K562 (cell line): ENCODE data around the gene ACY1. TPM values are rescaled to one million over a fixed set of nuclear protein-coding genes. Genes with fewer than 3 reads are reported as not detected.

ENCODE experiments used
- ATF7 ChIP-seq: fragments of 450-650 bp; IDR thresholded peaks from 2 replicates; pipeline ENCODE4 v1.7.1; 2014; ENCODE audit warnings: mild to moderate bottlenecking, moderate library complexity
- CTBP1 ChIP-seq: fragments of 450-650 bp; IDR thresholded peaks from 2 replicates; pipeline ENCODE4 v1.6.1; 2016; ENCODE audit warnings: borderline replicate concordance
- JUNB ChIP-seq: fragments of 450-650 bp; formaldehyde crosslinking; conservative IDR thresholded peaks from 2 replicates; pipeline ENCODE4 v1.4.0; 2020; ENCODE audit warnings: mild to moderate bottlenecking
- MCM3 ChIP-seq: fragments of 450-650 bp; IDR thresholded peaks from 2 replicates; pipeline ENCODE4 v1.6.1; 2016
- RB1 ChIP-seq: fragments of 450-650 bp; IDR thresholded peaks from 2 replicates; pipeline ENCODE4 v1.6.1; 2017; ENCODE audit warnings: low read depth, mild to moderate bottlenecking
- ZC3H11A ChIP-seq: IDR thresholded peaks from 2 replicates; pipeline ENCODE4 v1.6.1; 2012; ENCODE audit warnings: low read depth, low read length, improper control_type of control experiment
- ZNF197 ChIP-seq: fragments of 200-800 bp; sonication (Bioruptor generic); IDR thresholded peaks from 2 replicates; pipeline ENCODE4 v1.6.1; 2016; ENCODE audit warnings: low read depth, missing genetic modification characterization, missing compliant biosample characterization
- polyA plus RNA-seq, 8 experiments: library from polyadenylated mRNA; depleted of rRNA in 4 of 8; stranded (reverse) in 5 of 8; unstranded in 3 of 8; fragments of >200 nt; fragmentation: Nextera tagmentation in 2 of 8; fragmentation: Illumina TruSeq in 1 of 8; extraction: Ambion mirVana in 2 of 8; extraction: Trizol in 1 of 8; gene quantifications; 2 replicates each; pipeline versions ENCODE4 v1.2.1 to v1.2.3, GENCODE V29; 2011 to 2014; ENCODE audit warnings: inconsistent platforms in 1 of 8, missing spikeins in 1 of 8
- total RNA-seq, 7 experiments: library from RNA; depleted of rRNA in 6 of 7; stranded (reverse); fragments of >200 nt in 6 of 7; fragmentation: Illumina TruSeq in 2 of 7; extraction: Trizol in 2 of 7; gene quantifications; 2 replicates each; pipeline versions ENCODE4 v1.2.1 to v1.2.3, GENCODE V29; 2011 to 2021; ENCODE audit warnings: low replicate concordance in 1 of 7
- TF ChIP-seq, protein P1 (sequence below), 2 experiments: fragments of 450-650 bp; IDR thresholded peaks; 2 replicates each; pipeline ENCODE4 v1.6.1; 2018; ENCODE audit warnings: mild to moderate bottlenecking in 2 of 2, low read depth in 1 of 2; ENCODE audit not compliant: partially characterized antibody in 2 of 2
- TF ChIP-seq, protein P2 (sequence below): IDR thresholded peaks from 3 replicates; pipeline ENCODE4 v1.6.1; 2011; ENCODE audit warnings: borderline replicate concordance, mild to moderate bottlenecking, moderate library complexity; ENCODE audit not compliant: insufficient read length; ENCODE audit errors: extremely low read depth
- TF ChIP-seq, protein P3 (sequence below), 2 experiments: fragments of 200-800 bp in 1 of 2; sonication (Bioruptor generic) in 1 of 2; sonication (generic) in 1 of 2; formaldehyde crosslinking in 1 of 2; IDR thresholded peaks in 1 of 2; conservative IDR thresholded peaks in 1 of 2; 2 replicates each; pipeline versions ENCODE4 v1.5.0 to v1.6.1; 2016 to 2020; ENCODE audit warnings: missing compliant biosample characterization in 1 of 2, missing genetic modification characterization in 1 of 2, missing genetic modification reagents in 1 of 2
- TF ChIP-seq, protein P4 (sequence below): sonication (generic); formaldehyde crosslinking; IDR thresholded peaks from 2 replicates; pipeline ENCODE4 v1.8.1; 2022; ENCODE audit warnings: missing genetic modification reagents
- TF ChIP-seq, protein P5 (sequence below): fragments of 450-650 bp; formaldehyde crosslinking; IDR thresholded peaks from 2 replicates; pipeline ENCODE4 v1.4.0; 2022; ENCODE audit warnings: missing genetic modification characterization
- TF ChIP-seq, protein P6 (sequence below): fragments of 450-650 bp; IDR thresholded peaks from 2 replicates; pipeline ENCODE4 v1.6.1; 2016; ENCODE audit warnings: low read depth, mild to moderate bottlenecking, moderate library complexity

The ACY1 gene
- total and polyA plus RNA-seq, 9 of the 15 experiments (the other 6 are each of a cell fraction or from before 2014, with no cell fraction given) = 70.7 to 195 (median 123) TPM

DNA sequence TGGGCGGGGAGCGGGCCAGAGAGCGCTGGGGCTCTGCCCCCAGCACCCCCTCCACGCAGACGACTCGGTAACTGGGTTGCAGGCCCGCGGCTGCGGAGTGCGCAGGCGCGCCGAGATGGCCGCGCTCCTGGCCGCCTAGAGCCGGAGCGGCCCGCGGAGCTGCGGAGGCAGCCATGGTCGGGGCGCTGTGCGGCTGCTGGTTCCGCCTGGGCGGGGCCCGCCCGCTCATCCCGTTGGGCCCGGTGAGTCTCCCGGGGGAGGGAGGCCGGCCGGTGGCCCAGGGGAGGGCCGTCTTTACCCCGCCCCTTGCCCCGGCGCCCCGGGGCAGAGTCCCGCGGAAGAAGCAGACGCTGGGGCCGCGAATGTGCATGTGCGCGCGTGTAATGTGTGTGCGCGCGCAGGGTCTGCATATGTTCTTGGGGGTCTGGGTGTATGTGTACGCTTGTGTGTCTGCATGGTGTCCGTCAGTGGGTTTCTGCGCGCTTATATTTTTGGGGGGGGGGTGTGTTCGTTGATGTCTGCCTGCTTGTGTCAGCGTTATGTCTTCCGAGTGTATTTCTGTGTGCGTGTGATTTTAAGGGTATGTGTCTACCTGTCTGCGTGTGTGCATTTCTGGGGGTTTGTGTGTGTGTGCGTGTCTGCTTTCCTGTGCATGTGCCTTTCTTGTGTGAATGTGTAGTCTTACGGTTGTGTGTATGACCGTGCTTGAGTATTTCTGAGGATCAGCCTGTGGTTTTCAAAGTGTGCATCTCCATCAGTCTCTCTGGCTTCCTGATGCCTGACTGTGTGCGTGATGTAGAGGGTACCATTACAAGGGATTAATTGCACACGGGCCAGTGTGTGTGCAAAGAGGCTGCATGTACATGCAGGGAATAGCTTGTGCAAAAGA lies 8.1 kb upstream of the ACY1 start, which contains the start of gene ABHD14A (continued):
- TF ChIP-seq, protein P1, sequence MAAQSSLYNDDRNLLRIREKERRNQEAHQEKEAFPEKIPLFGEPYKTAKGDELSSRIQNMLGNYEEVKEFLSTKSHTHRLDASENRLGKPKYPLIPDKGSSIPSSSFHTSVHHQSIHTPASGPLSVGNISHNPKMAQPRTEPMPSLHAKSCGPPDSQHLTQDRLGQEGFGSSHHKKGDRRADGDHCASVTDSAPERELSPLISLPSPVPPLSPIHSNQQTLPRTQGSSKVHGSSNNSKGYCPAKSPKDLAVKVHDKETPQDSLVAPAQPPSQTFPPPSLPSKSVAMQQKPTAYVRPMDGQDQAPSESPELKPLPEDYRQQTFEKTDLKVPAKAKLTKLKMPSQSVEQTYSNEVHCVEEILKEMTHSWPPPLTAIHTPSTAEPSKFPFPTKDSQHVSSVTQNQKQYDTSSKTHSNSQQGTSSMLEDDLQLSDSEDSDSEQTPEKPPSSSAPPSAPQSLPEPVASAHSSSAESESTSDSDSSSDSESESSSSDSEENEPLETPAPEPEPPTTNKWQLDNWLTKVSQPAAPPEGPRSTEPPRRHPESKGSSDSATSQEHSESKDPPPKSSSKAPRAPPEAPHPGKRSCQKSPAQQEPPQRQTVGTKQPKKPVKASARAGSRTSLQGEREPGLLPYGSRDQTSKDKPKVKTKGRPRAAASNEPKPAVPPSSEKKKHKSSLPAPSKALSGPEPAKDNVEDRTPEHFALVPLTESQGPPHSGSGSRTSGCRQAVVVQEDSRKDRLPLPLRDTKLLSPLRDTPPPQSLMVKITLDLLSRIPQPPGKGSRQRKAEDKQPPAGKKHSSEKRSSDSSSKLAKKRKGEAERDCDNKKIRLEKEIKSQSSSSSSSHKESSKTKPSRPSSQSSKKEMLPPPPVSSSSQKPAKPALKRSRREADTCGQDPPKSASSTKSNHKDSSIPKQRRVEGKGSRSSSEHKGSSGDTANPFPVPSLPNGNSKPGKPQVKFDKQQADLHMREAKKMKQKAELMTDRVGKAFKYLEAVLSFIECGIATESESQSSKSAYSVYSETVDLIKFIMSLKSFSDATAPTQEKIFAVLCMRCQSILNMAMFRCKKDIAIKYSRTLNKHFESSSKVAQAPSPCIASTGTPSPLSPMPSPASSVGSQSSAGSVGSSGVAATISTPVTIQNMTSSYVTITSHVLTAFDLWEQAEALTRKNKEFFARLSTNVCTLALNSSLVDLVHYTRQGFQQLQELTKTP (IDR thresholded peaks at IDR 0.05; ENCODE audit: low read depth in 1 of 2, partially characterized antibody in 2 of 2) = no peak
- TF ChIP-seq, protein P2, sequence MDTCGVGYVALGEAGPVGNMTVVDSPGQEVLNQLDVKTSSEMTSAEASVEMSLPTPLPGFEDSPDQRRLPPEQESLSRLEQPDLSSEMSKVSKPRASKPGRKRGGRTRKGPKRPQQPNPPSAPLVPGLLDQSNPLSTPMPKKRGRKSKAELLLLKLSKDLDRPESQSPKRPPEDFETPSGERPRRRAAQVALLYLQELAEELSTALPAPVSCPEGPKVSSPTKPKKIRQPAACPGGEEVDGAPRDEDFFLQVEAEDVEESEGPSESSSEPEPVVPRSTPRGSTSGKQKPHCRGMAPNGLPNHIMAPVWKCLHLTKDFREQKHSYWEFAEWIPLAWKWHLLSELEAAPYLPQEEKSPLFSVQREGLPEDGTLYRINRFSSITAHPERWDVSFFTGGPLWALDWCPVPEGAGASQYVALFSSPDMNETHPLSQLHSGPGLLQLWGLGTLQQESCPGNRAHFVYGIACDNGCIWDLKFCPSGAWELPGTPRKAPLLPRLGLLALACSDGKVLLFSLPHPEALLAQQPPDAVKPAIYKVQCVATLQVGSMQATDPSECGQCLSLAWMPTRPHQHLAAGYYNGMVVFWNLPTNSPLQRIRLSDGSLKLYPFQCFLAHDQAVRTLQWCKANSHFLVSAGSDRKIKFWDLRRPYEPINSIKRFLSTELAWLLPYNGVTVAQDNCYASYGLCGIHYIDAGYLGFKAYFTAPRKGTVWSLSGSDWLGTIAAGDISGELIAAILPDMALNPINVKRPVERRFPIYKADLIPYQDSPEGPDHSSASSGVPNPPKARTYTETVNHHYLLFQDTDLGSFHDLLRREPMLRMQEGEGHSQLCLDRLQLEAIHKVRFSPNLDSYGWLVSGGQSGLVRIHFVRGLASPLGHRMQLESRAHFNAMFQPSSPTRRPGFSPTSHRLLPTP = no peak
- TF ChIP-seq CTBP1 (peak; percentile 71), ATF7 (peak; percentile 35; the same call in 1 of the 2 replicates), JUNB (CRISPR knock-in tag) (no peak), MCM3 (no peak), ZC3H11A (no peak), RB1 (peak; percentile 41; the same call in 1 of the 2 replicates), ZNF197 (CRISPR knock-in tag) (no peak)
- TF ChIP-seq, protein P3, sequence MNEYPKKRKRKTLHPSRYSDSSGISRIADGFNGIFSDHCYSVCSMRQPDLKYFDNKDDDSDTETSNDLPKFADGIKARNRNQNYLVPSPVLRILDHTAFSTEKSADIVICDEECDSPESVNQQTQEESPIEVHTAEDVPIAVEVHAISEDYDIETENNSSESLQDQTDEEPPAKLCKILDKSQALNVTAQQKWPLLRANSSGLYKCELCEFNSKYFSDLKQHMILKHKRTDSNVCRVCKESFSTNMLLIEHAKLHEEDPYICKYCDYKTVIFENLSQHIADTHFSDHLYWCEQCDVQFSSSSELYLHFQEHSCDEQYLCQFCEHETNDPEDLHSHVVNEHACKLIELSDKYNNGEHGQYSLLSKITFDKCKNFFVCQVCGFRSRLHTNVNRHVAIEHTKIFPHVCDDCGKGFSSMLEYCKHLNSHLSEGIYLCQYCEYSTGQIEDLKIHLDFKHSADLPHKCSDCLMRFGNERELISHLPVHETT (CRISPR knock-in tag; conservative IDR thresholded peaks at IDR 0.05 in 1 of 2, IDR thresholded peaks at IDR 0.05 in 1 of 2) = peak in 1 of 2 experiments; percentile 92; a peak in 2 of 4 replicates
- TF ChIP-seq, protein P4, sequence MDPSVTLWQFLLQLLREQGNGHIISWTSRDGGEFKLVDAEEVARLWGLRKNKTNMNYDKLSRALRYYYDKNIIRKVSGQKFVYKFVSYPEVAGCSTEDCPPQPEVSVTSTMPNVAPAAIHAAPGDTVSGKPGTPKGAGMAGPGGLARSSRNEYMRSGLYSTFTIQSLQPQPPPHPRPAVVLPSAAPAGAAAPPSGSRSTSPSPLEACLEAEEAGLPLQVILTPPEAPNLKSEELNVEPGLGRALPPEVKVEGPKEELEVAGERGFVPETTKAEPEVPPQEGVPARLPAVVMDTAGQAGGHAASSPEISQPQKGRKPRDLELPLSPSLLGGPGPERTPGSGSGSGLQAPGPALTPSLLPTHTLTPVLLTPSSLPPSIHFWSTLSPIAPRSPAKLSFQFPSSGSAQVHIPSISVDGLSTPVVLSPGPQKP = no peak
- TF ChIP-seq, protein P5, sequence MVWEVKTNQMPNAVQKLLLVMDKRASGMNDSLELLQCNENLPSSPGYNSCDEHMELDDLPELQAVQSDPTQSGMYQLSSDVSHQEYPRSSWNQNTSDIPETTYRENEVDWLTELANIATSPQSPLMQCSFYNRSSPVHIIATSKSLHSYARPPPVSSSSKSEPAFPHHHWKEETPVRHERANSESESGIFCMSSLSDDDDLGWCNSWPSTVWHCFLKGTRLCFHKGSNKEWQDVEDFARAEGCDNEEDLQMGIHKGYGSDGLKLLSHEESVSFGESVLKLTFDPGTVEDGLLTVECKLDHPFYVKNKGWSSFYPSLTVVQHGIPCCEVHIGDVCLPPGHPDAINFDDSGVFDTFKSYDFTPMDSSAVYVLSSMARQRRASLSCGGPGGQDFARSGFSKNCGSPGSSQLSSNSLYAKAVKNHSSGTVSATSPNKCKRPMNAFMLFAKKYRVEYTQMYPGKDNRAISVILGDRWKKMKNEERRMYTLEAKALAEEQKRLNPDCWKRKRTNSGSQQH (CRISPR knock-in tag) = peak; percentile 81; the same call in 1 of the 2 replicates
- TF ChIP-seq, protein P6, sequence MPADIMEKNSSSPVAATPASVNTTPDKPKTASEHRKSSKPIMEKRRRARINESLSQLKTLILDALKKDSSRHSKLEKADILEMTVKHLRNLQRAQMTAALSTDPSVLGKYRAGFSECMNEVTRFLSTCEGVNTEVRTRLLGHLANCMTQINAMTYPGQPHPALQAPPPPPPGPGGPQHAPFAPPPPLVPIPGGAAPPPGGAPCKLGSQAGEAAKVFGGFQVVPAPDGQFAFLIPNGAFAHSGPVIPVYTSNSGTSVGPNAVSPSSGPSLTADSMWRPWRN = no peak
